AG04449 (cell line): ENCODE results near the gene C3AR1.
A peak's percentile ranks its signal among the peaks of the same experiment; 100 is the strongest.
"Not testable (repeated sequence)": the region's sequence is repeated elsewhere in the genome, so short reads cannot be mapped to it uniquely, and the experiment has no call there.

Experiments
- CTCF ChIA-PET: fragments of 350-600 bp; formaldehyde crosslinking; extraction: SDS; loops from one replicate; lab custom pipeline; 2021; ENCODE audit warnings: antibody characterized with exemption; lab: Yijun Ruan, JAX
- POLR2A ChIA-PET: fragments of 400-600, 350-600 bp; formaldehyde crosslinking; extraction: SDS; loops from one replicate; lab custom pipeline; 2020; ENCODE audit warnings: antibody characterized with exemption, inconsistent platforms; lab: Yijun Ruan, JAX
- DNase-seq: peaks from one replicate; pipeline ENCODE4 v3.0.0-alpha.2; 2010; ENCODE audit warnings: low read depth, low spot score
- H3K4me3 ChIP-seq: 2 replicates; pipeline ENCODE4 v1.5.1; 2011; ENCODE audit warnings: low read depth, mild to moderate bottlenecking, control low read depth, low read length
- CTCF ChIP-seq: IDR thresholded peaks from one replicate; pipeline ENCODE4 v1.5.1; 2011; ENCODE audit warnings: mild to moderate bottlenecking, moderate library complexity, low read length, control low read depth, inconsistent platforms; ENCODE audit not compliant: insufficient read depth; ENCODE audit errors: missing control alignments

Gene C3AR1

GRCh38 chr12:8089716-8090115, 23.6 kb upstream of the C3AR1 start:
- POLR2A ChIA-PET = no interaction called here
- no peak for TF ChIP-seq CTCF
- no peak for DNase-seq
- CTCF ChIA-PET = no interaction called here
- H3K4me3 ChIP-seq = no peak overlapping the region

- POLR2A ChIA-PET, H3K4me3 ChIP-seq, CTCF ChIA-PET, DNase-seq: not testable (repeated sequence)
Observed at GRCh38 chr12:8089277-8089676, 23.1 kb upstream of the C3AR1 start.

- TF ChIP-seq CTCF = no peak
- ChIA-PET POLR2A (no interaction called here), CTCF (no interaction called here)
- no peak for DNase-seq
- H3K4me3 ChIP-seq = no peak overlapping the region
Observed at GRCh38 chr12:8088574-8088973, 22.4 kb upstream of the C3AR1 start.

GRCh38 chr12:8087666-8088065, 21.5 kb upstream of the C3AR1 start:
- no peak overlapping the region for H3K4me3 ChIP-seq
- CTCF ChIA-PET = interaction anchor here (0.7 to 1.5 kb wide), 4 partner anchors 9 to 154 kb away, joined by 3 to 5 read pairs (median 4); no protein-coding TSS in a partner anchor
- POLR2A ChIA-PET = no interaction called here
- no peak for DNase-seq
- no peak for TF ChIP-seq CTCF

- DNase-seq, H3K4me3 ChIP-seq, POLR2A ChIA-PET: not testable (repeated sequence)
- CTCF ChIA-PET = interaction anchor here (1.0 kb wide), 1 partner anchor 25 kb away, joined by 4 read pairs; no protein-coding TSS in a partner anchor
Observed at GRCh38 chr12:8084351-8084750, 18.2 kb upstream of the C3AR1 start.

- TF ChIP-seq CTCF = no peak
- H3K4me3 ChIP-seq = peak overlapping the region; percentile 99
- POLR2A ChIA-PET = no interaction called here
- no peak for DNase-seq
- CTCF ChIA-PET = interaction anchor here (1.2 kb wide), 1 partner anchor 151 kb away, joined by 3 read pairs; no protein-coding TSS in a partner anchor
Observed at GRCh38 chr12:8082808-8083100, 16.6 kb upstream of the C3AR1 start.

- no peak for DNase-seq
- CTCF ChIA-PET = interaction anchor here (0.7 to 1.4 kb wide), 4 partner anchors 28 to 157 kb away, joined by 3 to 5 read pairs (median 3); no protein-coding TSS in a partner anchor
- TF ChIP-seq CTCF = no peak
- POLR2A ChIA-PET = no interaction called here
- H3K4me3 ChIP-seq = peak overlapping the region; percentile 99
Observed at GRCh38 chr12:8081251-8081920, 15.2 kb upstream of the C3AR1 start.
